Left ventricle myocardium superior (tissue), 1 donor: ENCODE measurements around the gene WDR48. TPM values are rescaled to one million over a fixed set of nuclear protein-coding genes. Genes with fewer than 3 reads are reported as not detected.
A peak's percentile ranks its signal among the peaks of the same experiment; 100 is the strongest.
"Not testable (repeated sequence)": the region's sequence is repeated elsewhere in the genome, so short reads cannot be mapped to it uniquely, and the experiment has no call there.

Source experiments
- ATAC-seq: fragments of 200-7000 bp; cut with Tn5 transposase; one replicate; pipeline ENCODE4 v1.9.1; 2020; ENCODE audit warnings: mild to moderate bottlenecking, moderate library complexity
- DNase-seq: peaks from one replicate; pipeline ENCODE4 v3.0.0-alpha.2; 2020
- intact Hi-C: fragments of 100-400 bp; cut with micrococcal nuclease; formaldehyde crosslinking; loops from one replicate; pipeline ENCODE4 v1.11.0; 2022
- total RNA-seq: library from RNA; stranded (reverse); fragmentation: NEBNext Ultra II Directional; extraction: Animal tissue kit (Norgen Biotek cat#: 25700); gene quantifications from one replicate; pipeline ENCODE4 v1.2.1, GENCODE V29; 2021
- donor health status: DM: no; HTN: yes; CAD: no; lungs with severe emphysema.

Gene WDR48
- total RNA-seq, 1 donor from 2014 or later, result 33.1 TPM

DNA sequence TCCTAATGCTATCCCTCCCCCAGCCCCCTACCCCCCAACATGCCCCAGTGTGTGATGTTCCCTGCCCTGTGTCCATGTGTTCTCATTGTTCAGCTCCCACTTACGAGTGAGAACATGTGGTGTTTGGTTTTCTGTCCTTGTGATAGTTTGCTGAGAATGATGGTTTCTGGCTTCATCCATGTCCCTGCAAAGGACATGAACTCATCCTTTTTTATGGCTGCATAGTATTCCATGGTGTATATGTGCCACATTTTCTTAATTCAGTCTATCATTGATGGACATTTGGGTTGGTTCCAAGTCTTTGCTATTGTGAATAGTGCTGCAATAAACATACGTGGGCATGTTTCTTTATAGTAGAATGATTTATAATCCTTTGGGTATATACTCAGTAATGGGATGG, 9.4 kb downstream of the WDR48 start:
- DNase-seq, intact Hi-C loops, ATAC-seq: not testable (repeated sequence)

DNA sequence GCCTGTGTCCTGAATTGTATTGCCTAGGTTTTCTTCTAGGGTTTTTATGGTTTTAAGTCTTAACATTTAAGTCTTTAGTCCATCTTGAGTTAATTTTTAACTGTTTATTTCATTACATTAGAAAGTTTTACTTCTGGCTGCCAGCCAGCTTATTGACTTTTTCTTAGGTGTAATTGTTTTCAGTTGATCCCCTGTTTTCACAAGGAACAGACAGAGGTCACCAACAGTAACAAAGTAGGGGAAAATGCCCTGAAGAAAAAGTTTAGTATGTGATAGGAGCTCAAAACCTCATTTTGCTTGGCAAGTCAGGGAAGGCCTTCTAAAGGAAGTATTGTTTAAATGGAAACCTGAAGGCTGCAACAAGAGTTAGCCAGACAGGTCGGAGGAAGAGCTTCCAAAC, 10.4 kb downstream of the WDR48 start:
- ATAC-seq (no peak), DNase-seq (no peak)
- intact Hi-C loops, result no loop called here

DNA sequence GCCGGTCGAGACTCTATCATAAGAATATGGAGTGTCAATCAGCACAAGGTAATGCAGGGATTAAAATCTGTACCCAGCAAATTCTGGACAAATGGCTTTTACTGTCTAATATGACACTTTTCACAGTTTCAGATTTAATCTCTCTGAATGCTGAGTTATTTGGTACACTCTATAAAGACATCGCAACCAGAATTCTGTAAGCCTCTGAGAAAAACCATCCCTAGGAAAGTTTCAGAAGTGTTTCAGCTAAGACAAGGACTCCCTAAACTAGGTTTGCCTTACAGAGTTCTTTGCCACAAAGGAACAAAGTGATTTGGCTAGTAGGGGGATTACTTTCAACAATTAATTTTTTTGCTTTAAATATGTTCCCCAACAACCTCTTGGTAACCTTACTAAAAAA, 11.3 kb downstream of the WDR48 start:
- no peak for DNase-seq
- intact Hi-C loops, result no loop called here
- ATAC-seq, result no peak

- ATAC-seq (no peak), DNase-seq (no peak)
- intact Hi-C loops, result no loop called here
Observed at GRCh38 chr3:39064646-39065045, 12.8 kb downstream of the WDR48 start.

- peak; percentile 50 for ATAC-seq
- intact Hi-C loops, result no loop called here
- DNase-seq, result no peak
Observed at GRCh38 chr3:39065197-39065596, 13.4 kb downstream of the WDR48 start.

- intact Hi-C loops, result no loop called here
- DNase-seq, result no peak
- no peak for ATAC-seq
Observed at GRCh38 chr3:39067286-39067685, 15.5 kb downstream of the WDR48 start.

DNA sequence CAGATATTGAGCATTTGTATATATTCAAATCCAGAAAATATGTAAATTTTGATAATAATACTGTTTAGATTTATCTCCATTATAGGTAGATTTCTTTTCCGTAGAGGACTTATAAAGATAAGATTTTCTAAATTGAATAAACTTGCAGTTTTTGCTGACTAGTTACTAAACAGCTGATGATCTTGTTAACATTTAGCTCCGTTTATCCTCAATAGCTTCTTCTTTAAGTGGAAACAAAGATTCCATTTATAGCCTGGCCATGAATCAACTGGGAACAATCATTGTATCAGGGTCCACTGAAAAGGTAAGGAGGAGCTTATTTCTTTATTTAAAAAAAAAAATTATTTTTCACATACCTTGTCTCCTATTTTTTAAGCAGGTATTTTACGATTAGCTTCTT, 16.7 kb downstream of the WDR48 start:
- intact Hi-C loops, result no loop called here
- DNase-seq (no peak), ATAC-seq (no peak)

- ATAC-seq (no peak), DNase-seq (no peak)
- intact Hi-C loops, result no loop called here
Observed at GRCh38 chr3:39075910-39076309, 24.1 kb downstream of the WDR48 start.

- intact Hi-C loops, result no loop called here
- ATAC-seq, result no peak
- DNase-seq, result no peak
Observed at GRCh38 chr3:39079530-39079929, 27.7 kb downstream of the WDR48 start.

DNA sequence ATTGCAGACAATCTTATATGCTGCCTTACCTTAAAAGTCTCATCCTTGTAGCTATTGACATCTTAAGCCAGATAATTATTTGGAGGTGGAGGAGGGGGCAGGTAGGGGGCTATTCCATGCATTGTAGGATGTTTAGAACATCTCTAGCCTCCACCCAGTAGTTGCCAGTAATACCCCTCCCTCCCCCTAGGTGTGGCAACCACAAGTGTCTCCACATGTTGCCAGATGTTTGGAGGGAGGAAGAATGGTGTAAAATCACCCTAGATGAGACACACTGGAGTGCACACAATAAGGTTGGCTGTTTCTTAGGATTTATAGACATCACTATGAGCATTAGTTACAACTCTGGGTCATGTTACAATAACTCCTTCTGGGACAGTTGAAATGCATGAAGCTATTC, 28.2 kb downstream of the WDR48 start:
- intact Hi-C loops, result no loop called here
- ATAC-seq (no peak), DNase-seq (no peak)

GRCh38 chr3:39082666-39083313, 31.0 kb downstream of the WDR48 start:
- intact Hi-C loops, result no loop called here
- DNase-seq (no peak), ATAC-seq (no peak)

- DNase-seq (no peak), ATAC-seq (no peak)
- intact Hi-C loops, result no loop called here
Observed at GRCh38 chr3:39086144-39086543, 34.3 kb downstream of the WDR48 start.

- no peak for ATAC-seq
- intact Hi-C loops, result no loop called here
Observed at GRCh38 chr3:39088456-39088855, 36.6 kb downstream of the WDR48 start.

GRCh38 chr3:39088889-39089288, 37.1 kb downstream of the WDR48 start:
- DNase-seq, result no peak
- no peak for ATAC-seq
- intact Hi-C loops, result no loop called here

More at GRCh38 chr3:39088456-39088855, 36.6 kb downstream of the WDR48 start:
- DNase-seq, result no peak

DNA sequence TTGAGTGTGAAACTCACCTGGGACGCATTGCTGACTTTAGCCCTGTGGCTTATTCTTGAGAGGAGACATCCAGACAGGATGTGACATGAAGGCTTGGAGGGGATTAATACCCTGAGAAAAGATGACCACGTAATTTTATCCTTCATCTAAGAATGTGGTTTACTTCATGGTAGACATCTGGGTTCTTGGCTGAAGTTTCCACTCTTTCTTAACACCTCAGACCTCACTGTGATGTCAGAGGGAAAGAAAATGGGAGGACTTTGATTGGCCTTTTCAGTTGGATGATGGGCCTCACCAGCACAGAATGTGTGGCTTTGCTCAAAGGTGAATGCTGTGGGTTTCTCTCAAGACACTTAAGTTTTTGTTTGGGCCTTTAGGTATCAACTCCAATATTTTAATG, 39.1 kb downstream of the WDR48 start:
- DNase-seq (no peak), ATAC-seq (no peak)
- intact Hi-C loops, result no loop called here

GRCh38 chr3:39094851-39095677, 43.2 kb downstream of the WDR48 start:
- intact Hi-C loops, result no loop called here
- no peak for DNase-seq
- ATAC-seq, result no peak

DNA sequence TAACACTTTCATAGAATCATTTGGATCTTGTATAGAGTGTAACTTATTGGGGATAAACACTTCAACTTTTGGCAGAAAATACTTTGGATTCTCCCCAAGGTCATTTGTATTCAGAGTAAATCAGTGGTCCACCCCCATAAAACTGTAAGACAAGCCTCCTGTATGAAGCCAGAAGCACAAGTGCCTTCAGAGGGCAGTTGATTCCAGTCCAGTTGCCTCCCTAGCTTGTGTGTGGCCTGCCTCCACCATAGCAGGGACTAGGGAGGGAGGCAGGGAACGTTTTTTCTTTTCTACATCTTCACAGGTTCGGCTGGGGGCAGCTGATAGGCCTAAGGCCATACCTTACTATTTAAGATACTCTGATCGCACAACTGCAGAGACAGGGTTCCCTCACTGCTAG, 44.0 kb downstream of the WDR48 start:
- no peak for DNase-seq
- intact Hi-C loops, result no loop called here
- no peak for ATAC-seq

DNA sequence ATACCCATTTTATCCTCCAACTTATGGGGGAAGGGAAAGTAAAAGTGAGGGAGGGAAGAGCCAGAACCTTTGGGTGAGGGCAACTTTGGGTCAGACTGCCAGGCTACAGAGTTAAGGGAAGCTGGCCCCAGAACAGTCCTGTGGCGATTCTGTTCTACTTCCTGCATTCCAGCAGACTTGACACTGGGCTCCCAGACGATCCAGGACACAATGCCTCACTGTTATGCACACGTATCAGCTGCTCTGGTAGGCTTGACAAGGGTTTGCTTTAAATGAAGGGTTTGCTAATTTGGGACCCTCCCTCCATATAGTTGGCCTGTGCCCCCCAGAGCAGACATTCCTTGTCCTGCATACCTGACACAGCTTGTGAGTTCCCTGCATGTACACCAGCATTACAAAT, 45.0 kb downstream of the WDR48 start:
- DNase-seq (no peak), ATAC-seq (peak; percentile 66)
- intact Hi-C loops, result no loop called here

GRCh38 chr3:39097716-39098472, 46.1 kb downstream of the WDR48 start:
- DNase-seq (no peak), ATAC-seq (no peak)
- intact Hi-C loops, result no loop called here

GRCh38 chr3:39098473-39099000, 46.7 kb downstream of the WDR48 start:
- DNase-seq (no peak), ATAC-seq (no peak)
- intact Hi-C loops, result no loop called here
